ENCODE measurements around the gene CCDC70.
"Not testable (repeated sequence)": the region's sequence is repeated elsewhere in the genome, so short reads cannot be mapped to it uniquely, and the experiment has no call there.

Gene CCDC70

DNA sequence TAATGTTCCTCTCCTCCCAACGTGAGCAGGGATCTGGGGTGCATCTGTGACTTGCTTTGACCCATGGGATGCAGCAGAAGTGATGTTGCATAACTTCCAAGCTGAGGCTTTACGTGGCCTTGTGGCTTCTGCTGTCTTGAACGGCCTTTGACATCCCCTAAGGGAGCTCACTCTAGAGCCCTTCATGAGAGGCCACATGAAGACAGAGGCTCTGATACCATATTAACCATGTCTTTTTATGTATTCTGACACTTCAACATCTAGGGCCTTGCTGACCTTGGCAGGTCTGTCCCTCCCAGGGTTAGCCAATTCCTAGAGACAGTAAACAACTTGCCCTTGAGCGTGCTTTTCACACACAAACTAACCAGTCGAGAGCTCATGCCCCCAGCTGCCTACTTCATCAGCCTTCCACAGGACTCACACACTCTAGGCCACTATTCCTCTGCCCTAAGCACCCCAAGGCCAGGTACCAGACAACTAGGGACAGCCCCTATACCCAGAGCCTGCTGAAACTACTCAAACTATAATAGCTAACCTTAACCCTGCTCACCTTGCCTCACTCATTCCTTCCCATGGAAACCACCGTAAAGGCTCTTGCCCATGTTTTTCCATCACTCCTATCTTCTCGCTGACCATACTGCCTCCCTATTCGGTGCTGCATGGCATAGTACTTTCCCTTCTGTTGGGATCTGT is 45.4 kb downstream of the CCDC70 start:
- DNase-seq (ENCODE audit: low read depth in 2 of 2): no peak

DNA sequence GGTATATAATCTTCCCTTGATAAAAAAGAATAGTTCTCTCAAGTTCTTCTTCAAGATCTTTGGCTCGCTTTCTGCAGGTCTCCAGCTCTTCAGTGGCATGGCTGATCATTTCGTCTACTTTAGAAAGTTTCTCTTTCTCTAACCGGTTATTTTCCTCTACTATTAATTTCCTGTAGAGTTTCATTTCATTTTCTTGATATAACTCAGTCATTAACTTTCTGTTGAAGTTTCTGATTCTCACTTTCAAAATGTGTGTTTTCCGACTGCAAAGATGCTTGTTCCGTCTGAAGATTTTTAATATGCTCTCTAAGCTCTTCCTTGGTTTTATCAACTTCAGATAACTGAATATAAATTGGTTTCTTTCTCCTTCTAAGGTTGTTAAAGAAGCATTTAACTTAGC is 47.5 kb downstream of the CCDC70 start:
- DNase-seq (ENCODE audit: low read depth in 2 of 2): not testable (repeated sequence)

DNA sequence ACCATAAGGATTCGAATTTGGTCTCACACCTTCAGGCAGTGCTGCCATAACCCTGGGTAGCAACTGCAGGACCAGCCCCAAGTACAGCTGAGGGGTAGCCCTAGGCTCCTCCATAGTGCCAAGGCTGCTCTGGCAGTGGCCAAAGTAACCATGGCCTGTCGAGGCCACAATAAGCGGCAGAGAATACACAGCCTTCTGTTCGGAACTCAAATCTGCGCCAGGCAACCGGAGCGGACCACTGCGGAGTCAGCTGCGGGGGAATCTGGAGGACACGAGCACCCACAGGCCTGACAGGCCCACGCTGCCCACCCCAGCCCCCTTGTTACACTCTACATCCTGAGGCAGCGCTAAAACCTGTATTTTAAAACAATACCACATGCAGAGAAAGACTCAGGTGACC is 48.7 kb downstream of the CCDC70 start:
- DNase-seq (ENCODE audit: low read depth in 2 of 2): no peak

DNA sequence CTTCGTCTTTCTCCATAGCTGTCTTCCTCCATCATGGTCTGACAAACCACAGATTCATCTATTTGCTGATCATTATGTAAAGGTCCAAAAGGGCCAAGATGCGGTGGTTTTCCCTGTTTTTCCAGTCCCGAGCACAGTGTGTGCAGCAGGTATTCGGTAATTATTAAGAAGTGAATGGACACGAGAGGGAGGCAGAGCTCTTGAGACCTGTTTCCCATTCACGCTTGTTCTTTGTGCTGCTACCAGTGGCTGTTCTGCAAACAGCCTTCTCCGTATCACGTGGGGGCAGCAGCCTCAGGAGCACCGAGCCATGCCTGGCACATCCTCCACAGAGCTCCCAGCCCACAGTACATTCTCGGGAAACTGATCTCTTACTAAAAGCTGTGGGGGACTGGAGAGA is 50.3 kb downstream of the CCDC70 start:
- DNase-seq (ENCODE audit: low read depth in 2 of 2): no peak

DNA sequence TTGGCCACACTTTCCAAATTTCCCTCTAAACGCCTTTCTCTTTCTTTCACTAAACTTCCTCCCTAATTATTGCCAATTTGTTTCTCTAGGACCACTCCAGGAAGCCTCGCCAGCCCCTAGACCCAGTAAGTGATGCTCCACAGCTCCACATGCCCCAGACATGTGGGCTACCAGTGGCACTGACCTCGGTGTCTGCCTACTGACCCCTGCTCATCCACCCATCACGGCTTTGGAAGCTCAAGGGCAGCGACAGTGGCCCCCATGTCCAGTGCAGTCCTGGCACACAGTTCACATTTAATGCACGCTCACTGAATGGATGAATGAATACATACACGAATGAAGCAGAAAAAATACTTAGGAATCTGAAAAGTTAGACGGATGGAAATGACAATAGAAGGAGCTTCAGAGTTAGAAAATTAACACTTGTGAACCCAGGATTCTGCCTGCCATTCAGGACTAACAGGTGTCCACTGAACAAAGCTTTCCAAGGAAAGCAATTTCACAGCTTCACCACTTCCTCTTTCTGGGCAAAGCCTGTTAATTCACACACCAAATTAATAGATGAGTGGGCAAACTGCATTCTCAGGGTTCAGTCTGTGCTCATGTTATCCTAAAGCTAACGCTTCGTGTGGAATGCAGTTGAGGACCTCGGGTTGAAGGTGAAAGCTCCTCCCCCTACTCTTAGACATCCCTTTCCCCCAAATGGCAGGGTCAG is 50.9 kb downstream of the CCDC70 start:
- no peak for DNase-seq (ENCODE audit: low read depth in 2 of 2)

DNA sequence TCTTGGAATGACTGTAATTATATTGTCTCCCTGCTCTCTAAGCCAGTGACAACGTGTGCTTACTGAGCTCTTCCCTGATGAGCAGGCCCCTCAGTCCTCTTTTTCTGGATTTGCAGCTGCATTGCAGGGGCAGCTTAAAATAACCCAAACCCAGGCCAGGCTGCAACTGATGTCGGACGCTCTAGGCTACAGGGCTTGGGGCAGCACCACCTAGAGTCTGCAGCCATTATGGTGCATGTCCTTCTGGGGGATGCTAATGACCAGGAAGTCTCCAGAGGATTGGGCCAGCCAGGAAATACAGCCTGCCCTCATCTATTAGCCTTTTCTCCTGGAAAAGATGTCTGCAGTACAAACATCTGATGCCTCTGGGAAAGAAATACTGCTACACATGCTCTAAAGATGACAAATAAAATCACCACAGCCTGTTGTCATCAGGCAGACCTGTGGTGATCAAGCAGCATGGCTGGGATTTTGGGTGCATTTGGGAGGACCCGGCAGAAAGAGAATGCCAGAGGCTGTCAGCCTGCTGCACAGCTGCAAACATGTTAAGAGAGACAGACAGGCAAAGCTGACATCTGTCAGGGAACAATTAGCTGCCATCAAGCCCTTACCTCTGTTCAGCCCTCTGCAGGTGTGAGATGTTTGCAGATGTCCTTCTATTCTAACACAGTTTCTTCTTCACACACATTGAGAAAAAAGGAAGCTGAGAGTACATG is 51.8 kb downstream of the CCDC70 start:
- no peak for DNase-seq (ENCODE audit: low read depth in 2 of 2)

DNA sequence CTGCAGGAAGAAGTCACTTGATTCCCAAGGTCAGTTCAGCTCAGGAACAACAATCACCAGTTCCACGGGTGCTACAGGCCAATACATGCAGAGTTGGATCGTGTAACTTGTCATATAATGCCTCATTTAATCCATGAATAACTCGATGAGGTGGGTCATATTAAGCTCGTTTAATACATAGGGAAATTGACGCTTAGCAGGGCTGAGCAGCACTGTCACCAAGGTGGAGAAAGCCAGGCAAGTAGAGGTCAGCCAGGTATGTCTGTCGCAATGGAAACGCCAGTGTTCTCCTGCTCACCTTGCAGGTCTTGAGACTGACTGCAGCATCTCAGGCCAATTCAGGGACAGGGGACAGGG is 52.3 kb downstream of the CCDC70 start:
- DNase-seq (ENCODE audit: low read depth in 2 of 2): no peak
